SK-N-SH (cell line): ENCODE measurements around the gene TRMT10A. TPM values are rescaled to one million over a fixed set of nuclear protein-coding genes. Genes with fewer than 3 reads are reported as not detected.

ENCODE experiments used
- CTCF ChIA-PET: fragments of 300-600, 350-600 bp; formaldehyde crosslinking; extraction: SDS; loops from one replicate; lab custom pipeline; 2021; lab: Yijun Ruan, JAX
- POLR2A ChIA-PET: fragments of 350-600 bp; sonication (Branson Sonifier 250); formaldehyde crosslinking; extraction: SDS; loops from one replicate; lab custom pipeline; 2020; ENCODE audit warnings: antibody characterized with exemption, inconsistent platforms; lab: Yijun Ruan, JAX
- DNase-seq: peaks from one replicate; pipeline ENCODE4 v3.0.0; 2012
- H2AFZ ChIP-seq: fragments of 200-600 bp; sonication (generic); 2 replicates; pipeline ENCODE4 v1.8.1; 2016; ENCODE audit warnings: antibody characterized with exemption, mild to moderate bottlenecking, low read depth
- H3F3A ChIP-seq: fragments of 200-600 bp; sonication (generic); replicated peaks from 2 replicates; pipeline ENCODE3; 2016; ENCODE audit warnings: antibody characterized with exemption, mild to moderate bottlenecking; ENCODE audit not compliant: insufficient read depth
- H3K27ac ChIP-seq, 2 experiments: fragments of 200-500 bp in 1 of 2; fragments of 200-600 bp in 1 of 2; sonication (Bioruptor generic) in 1 of 2; sonication (generic), shearing (Covaris generic) in 1 of 2; 2 replicates each; pipeline versions ENCODE4 v1.5.1 to v1.6.1; 2014 to 2016; ENCODE audit warnings: low read depth in 2 of 2, inconsistent platforms in 1 of 2, low read length in 1 of 2, mild to moderate bottlenecking in 1 of 2, mixed read lengths in 1 of 2
- H3K27me3 ChIP-seq: fragments of 200-600 bp; sonication (generic), shearing (Covaris generic); 2 replicates; pipeline ENCODE4 v1.6.1; 2016; ENCODE audit warnings: mixed run types; ENCODE audit not compliant: insufficient read depth
- H3K36me3 ChIP-seq, 2 experiments: fragments of 200-500 bp in 1 of 2; fragments of 200-600 bp in 1 of 2; sonication (Bioruptor generic) in 1 of 2; sonication (generic) in 1 of 2; replicated peaks in 1 of 2; 2 replicates each; pipeline versions ENCODE3 to v1.5.1; 2014 to 2016; ENCODE audit warnings: low read length in 1 of 2, mild to moderate bottlenecking in 1 of 2; ENCODE audit not compliant: insufficient read depth in 2 of 2, control insufficient read depth in 1 of 2
- H3K4me1 ChIP-seq, 2 experiments: fragments of 200-500 bp in 1 of 2; fragments of 200-600 bp in 1 of 2; sonication (Bioruptor generic) in 1 of 2; sonication (generic), shearing (Covaris generic) in 1 of 2; 2 replicates each; pipeline versions ENCODE4 v1.5.1 to v1.6.1; 2014 to 2016; ENCODE audit warnings: low read depth in 1 of 2, low read length in 1 of 2, mixed run types in 1 of 2; ENCODE audit not compliant: insufficient read depth in 2 of 2, control insufficient read depth in 1 of 2
- H3K4me2 ChIP-seq: fragments of 200-600 bp; sonication (generic), shearing (Covaris generic); 2 replicates; pipeline ENCODE4 v1.6.1; 2017; ENCODE audit warnings: mixed run types
- H3K4me3 ChIP-seq, 2 experiments: fragments of 200-500 bp in 1 of 2; fragments of 200-600 bp in 1 of 2; sonication (Bioruptor generic) in 1 of 2; sonication (generic), shearing (Covaris generic) in 1 of 2; 2 replicates each; pipeline versions ENCODE4 v1.5.1 to v1.8.1; 2014 to 2016; ENCODE audit warnings: low read depth in 2 of 2, inconsistent platforms in 1 of 2, low read length in 1 of 2, mild to moderate bottlenecking in 1 of 2, mixed read lengths in 1 of 2, moderate library complexity in 1 of 2
- H3K79me2 ChIP-seq: fragments of 200-600 bp; sonication (generic); 2 replicates; pipeline ENCODE4 v1.8.1; 2017; ENCODE audit warnings: mild to moderate bottlenecking; ENCODE audit not compliant: insufficient read depth
- H3K9ac ChIP-seq: fragments of 200-600 bp; sonication (generic); 2 replicates; pipeline ENCODE4 v1.6.1; 2017; ENCODE audit warnings: mixed run types
- H3K9me2 ChIP-seq: fragments of 200-600 bp; sonication (generic); 2 replicates; pipeline ENCODE4 v1.6.1; 2017; ENCODE audit warnings: mixed run types
- H3K9me3 ChIP-seq: fragments of 200-600 bp; sonication (generic); 2 replicates; pipeline ENCODE4 v1.6.1; 2017; ENCODE audit warnings: mixed run types, mild to moderate bottlenecking, moderate library complexity
- H4K20me1 ChIP-seq: fragments of 200-600 bp; sonication (generic); 2 replicates; pipeline ENCODE4 v1.6.1; 2017; ENCODE audit warnings: mild to moderate bottlenecking, mixed run types; ENCODE audit not compliant: insufficient read depth
- IRF3 ChIP-seq: fragments of 150-350 bp; IDR thresholded peaks from 2 replicates; pipeline ENCODE4 v1.6.1; 2016; ENCODE audit warnings: mild to moderate bottlenecking, low read depth, low read length
- REST ChIP-seq: IDR thresholded peaks from 2 replicates; pipeline ENCODE4 v1.6.1; 2012; ENCODE audit warnings: mild to moderate bottlenecking, low read depth, low read length, moderate library complexity
- WGBS: methylation state at CpG from one replicate; pipeline ENCODE4 v1.1.6; 2017; ENCODE audit warnings: low lambda C conversion rate; 5-methylcytosine and 5-hydroxymethylcytosine counted together
- polyA plus RNA-seq, 3 experiments: library from polyadenylated mRNA; depleted of rRNA; stranded (reverse); fragments of >200 nt; gene quantifications; 2 replicates each; pipeline ENCODE4 v1.2.3, GENCODE V29; 2012

TRMT10A gene
- polyA plus RNA-seq, 1 of the 3 experiments (the other 2 are of a cell fraction), result 2.4 TPM

- H3K4me2 ChIP-seq, result no peak within 1 kb of the TSS
These were observed 10.9 kb upstream of the TRMT10A start, which contains the start of gene MTTP for GRCh38 chr4:99574530-99575324. Gene MTTP (plus strand): TSS chr4:99574824. CDS start chr4:99574910, 86 bp downstream.

More at GRCh38 chr4:99574530-99575324, 10.9 kb upstream of the TRMT10A start, which contains the start of gene MTTP:
- TF ChIP-seq IRF3 (no peak), REST (no peak)
- TF ChIP-seq, all 33 proteins: peak for 0
- no peak within 1 kb of the TSS for H2AFZ ChIP-seq
- H3K9ac ChIP-seq, result no peak within 1 kb of the TSS
- H3K9me3 ChIP-seq, result no peaks in the 10 kb centered on the region
- no peaks in the 10 kb centered on the region for H3K9me2 ChIP-seq
- DNase-seq, result no peak
- 67% methylated on average over 3 of the region's 3 CpGs for WGBS
- CTCF ChIA-PET, result interaction anchor here (1.7 kb wide), 1 partner anchor 234 kb away, joined by 5 read pairs; no protein-coding TSS in a partner anchor
- H3K79me2 ChIP-seq, result no peaks in the 10 kb centered on the region
- no peak within 1 kb of the TSS for H3K4me3 ChIP-seq
- no peaks in the 10 kb centered on the region for H3K36me3 ChIP-seq
- no peaks in the 10 kb centered on the region for H3F3A ChIP-seq
- H3K27me3 ChIP-seq, result no peaks in the 10 kb centered on the region
- H4K20me1 ChIP-seq, result no peaks in the 10 kb centered on the region
- H3K4me1 ChIP-seq, result no peaks in the 10 kb centered on the region
- H3K27ac ChIP-seq, result no peak within 1 kb of the TSS
- POLR2A ChIA-PET, result no interaction called here
